ENCODE results near the gene SERPINB13. TPM values are rescaled to one million over a fixed set of nuclear protein-coding genes. Genes with fewer than 3 reads are reported as not detected.

Gene SERPINB13
- total RNA-seq, 6 experiments from 2014 or later, result not detected

DNA sequence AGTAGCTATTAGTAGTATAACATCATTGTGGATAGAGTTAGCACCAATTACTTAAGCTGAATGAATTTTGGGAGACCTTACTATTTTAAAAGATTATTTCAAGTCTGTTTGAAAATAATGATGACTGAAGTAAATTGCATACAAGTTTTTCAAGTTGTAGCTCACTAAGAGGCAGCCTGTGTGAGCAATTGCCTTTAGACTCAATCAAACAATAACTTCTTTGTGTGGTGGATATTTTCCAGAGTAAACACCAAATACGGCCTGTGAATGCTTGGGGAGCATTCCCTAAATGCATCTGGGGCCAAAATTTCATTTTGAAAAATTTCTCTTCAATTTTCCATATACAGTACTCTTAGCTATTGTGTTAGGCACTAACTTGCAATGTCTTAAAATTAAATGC is 37.1 kb upstream of the SERPINB13 start:
- H3K27ac Mint-ChIP-seq, result no peak overlapping the region
- H3K27me3 Mint-ChIP-seq (ENCODE audit: insufficient read depth), result no peaks in the 10 kb centered on the region
- TF ChIP-seq, protein P1, sequence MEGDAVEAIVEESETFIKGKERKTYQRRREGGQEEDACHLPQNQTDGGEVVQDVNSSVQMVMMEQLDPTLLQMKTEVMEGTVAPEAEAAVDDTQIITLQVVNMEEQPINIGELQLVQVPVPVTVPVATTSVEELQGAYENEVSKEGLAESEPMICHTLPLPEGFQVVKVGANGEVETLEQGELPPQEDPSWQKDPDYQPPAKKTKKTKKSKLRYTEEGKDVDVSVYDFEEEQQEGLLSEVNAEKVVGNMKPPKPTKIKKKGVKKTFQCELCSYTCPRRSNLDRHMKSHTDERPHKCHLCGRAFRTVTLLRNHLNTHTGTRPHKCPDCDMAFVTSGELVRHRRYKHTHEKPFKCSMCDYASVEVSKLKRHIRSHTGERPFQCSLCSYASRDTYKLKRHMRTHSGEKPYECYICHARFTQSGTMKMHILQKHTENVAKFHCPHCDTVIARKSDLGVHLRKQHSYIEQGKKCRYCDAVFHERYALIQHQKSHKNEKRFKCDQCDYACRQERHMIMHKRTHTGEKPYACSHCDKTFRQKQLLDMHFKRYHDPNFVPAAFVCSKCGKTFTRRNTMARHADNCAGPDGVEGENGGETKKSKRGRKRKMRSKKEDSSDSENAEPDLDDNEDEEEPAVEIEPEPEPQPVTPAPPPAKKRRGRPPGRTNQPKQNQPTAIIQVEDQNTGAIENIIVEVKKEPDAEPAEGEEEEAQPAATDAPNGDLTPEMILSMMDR (IDR thresholded peaks at IDR 0.05), result no peak
- H3K36me3 Mint-ChIP-seq (ENCODE audit: low read depth), result no peaks in the 10 kb centered on the region
- H3K4me3 Mint-ChIP-seq, result no peak overlapping the region
- no peaks in the 10 kb centered on the region for H3K9me3 Mint-ChIP-seq
- H3K4me1 Mint-ChIP-seq (ENCODE audit: low read depth), result peaks cover 29% of the 10 kb centered on the region
- DNase-seq, result no peak

DNA sequence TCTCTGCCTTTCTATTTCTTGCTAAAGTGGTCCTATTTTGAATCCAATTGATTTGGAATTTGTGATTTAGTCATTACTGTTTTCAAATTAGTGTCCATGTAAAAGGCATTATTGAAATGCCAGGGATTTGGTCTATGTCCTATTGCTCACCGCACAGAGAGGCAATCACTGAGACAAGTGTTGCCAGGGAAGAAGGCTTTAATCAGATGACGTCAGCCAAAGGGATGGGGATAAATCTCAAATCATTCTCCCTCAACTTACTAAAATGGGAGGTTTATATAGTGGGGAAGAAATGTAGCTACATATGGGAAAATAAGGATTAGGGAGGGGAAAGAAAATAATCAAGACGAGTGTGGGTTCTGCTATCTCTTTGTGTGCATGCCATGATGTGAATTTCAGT is 35.4 kb upstream of the SERPINB13 start:
- Mint-ChIP-seq H3K4me3 (no peak overlapping the region), H3K4me1 (ENCODE audit: low read depth) (peaks cover 29% of the 10 kb centered on the region), H3K9me3 (no peaks in the 10 kb centered on the region), H3K27ac (peak overlapping the region; percentile 32; the same call in 1 of the 2 replicates), H3K27me3 (ENCODE audit: insufficient read depth) (no peaks in the 10 kb centered on the region), H3K36me3 (ENCODE audit: low read depth) (no peaks in the 10 kb centered on the region)
- DNase-seq, result no peak
- TF ChIP-seq, protein P1 (IDR thresholded peaks at IDR 0.05), result no peak

GRCh38 chr18:63552581-63552980 is 34.6 kb upstream of the SERPINB13 start:
- Mint-ChIP-seq H3K4me3 (peak overlapping the region; percentile 59; the same call in 1 of the 2 replicates), H3K9me3 (no peaks in the 10 kb centered on the region), H3K4me1 (ENCODE audit: low read depth) (peaks cover 29% of the 10 kb centered on the region), H3K36me3 (ENCODE audit: low read depth) (no peaks in the 10 kb centered on the region), H3K27me3 (ENCODE audit: insufficient read depth) (no peaks in the 10 kb centered on the region), H3K27ac (peak overlapping the region; percentile 80)
- TF ChIP-seq, protein P1 (IDR thresholded peaks at IDR 0.05), result no peak
- DNase-seq, result no peak

DNA sequence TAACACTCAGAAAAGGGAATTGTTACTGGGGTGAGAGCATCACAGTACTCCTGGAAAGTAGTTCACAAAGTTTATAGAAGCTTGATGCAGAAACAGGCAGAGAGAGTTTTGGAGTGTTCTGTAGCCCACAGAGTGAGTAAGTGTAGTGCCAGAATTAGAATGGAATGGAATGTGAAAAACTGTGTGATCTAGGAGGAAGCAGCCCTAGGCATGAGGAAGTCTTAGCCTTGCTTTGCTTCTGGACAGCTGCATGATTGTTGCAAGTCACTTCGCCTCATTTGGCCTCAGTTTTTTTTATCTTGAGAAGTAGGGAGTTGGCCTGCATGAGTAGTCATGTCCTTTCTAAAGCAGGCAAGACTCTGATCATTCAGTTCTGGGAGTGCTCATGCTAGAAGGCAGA is 34.1 kb upstream of the SERPINB13 start:
- peak overlapping the region; percentile 80 for H3K27ac Mint-ChIP-seq
- H3K9me3 Mint-ChIP-seq, result no peaks in the 10 kb centered on the region

GRCh38 chr18:63559567-63560491 is 27.3 kb upstream of the SERPINB13 start:
- no peaks in the 10 kb centered on the region for H3K4me1 Mint-ChIP-seq (ENCODE audit: low read depth)
- no peak overlapping the region for H3K27ac Mint-ChIP-seq

More for the DNA sequence above, 34.1 kb upstream of the SERPINB13 start:
- H3K4me3 Mint-ChIP-seq, result peak overlapping the region; percentile 59
- H3K27me3 Mint-ChIP-seq (ENCODE audit: insufficient read depth), result no peaks in the 10 kb centered on the region
- peaks cover 29% of the 10 kb centered on the region for H3K4me1 Mint-ChIP-seq (ENCODE audit: low read depth)
- DNase-seq, result peak; percentile 92
- TF ChIP-seq, protein P1 (IDR thresholded peaks at IDR 0.05), result no peak
- H3K36me3 Mint-ChIP-seq (ENCODE audit: low read depth), result no peaks in the 10 kb centered on the region

More at GRCh38 chr18:63559567-63560491, 27.3 kb upstream of the SERPINB13 start:
- no peak for DNase-seq
- no peaks in the 10 kb centered on the region; the same call in 1 of the 2 replicates for H3K27me3 Mint-ChIP-seq (ENCODE audit: insufficient read depth)
- TF ChIP-seq, protein P1 (IDR thresholded peaks at IDR 0.05), result no peak
- no peaks in the 10 kb centered on the region for H3K9me3 Mint-ChIP-seq
- no peaks in the 10 kb centered on the region for H3K36me3 Mint-ChIP-seq (ENCODE audit: low read depth)
- H3K4me3 Mint-ChIP-seq, result no peak overlapping the region
